Hepatocyte (in vitro differentiated cells): Measurements from ENCODE around the gene RHPN2.

Source experiments
- EZH2 ChIP-seq: fragments of 200-600 bp; sonication (generic); IDR thresholded peaks from 2 replicates; pipeline ENCODE4 v1.6.1; 2016; ENCODE audit warnings: antibody characterized with exemption, mild to moderate bottlenecking, borderline replicate concordance
- TF ChIP-seq, protein P1 (sequence below): fragments of 200-600 bp; sonication (generic); IDR thresholded peaks from 2 replicates; pipeline ENCODE4 v1.5.1; 2016; ENCODE audit warnings: antibody characterized with exemption, mild to moderate bottlenecking; ENCODE audit not compliant: poor library complexity

DNA sequence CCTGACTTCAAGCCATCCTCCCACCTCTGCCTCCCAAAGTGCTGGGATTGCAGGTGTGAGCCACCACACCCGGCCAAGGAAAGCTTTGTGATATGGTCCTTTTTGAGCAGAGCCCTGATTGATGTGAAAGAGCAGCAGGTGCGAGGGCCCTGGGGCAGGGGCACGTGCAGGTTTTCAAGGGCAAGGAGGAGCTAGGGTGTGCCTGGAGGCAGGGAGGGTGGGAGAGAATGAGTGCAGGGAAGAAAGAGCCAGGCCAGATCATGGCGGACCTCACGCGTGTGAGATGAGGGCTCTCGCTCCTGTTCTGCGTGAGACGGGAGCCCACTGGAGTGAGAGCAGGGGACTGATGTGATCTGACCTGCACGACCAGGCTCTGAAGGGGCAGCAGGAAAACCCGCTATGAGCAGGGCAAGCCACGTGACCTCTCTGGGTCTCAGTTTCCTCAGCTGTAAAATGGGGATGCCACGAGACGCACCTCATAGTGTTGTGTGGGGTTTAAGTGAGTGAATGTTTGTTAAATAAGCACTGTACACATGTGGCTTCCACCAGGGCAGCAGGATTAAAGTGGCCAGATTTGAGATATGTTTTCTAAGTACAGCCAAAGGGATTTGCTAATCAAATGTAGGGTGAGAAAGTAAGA is 66.9 kb downstream of the RHPN2 start:
- TF ChIP-seq, protein P1, sequence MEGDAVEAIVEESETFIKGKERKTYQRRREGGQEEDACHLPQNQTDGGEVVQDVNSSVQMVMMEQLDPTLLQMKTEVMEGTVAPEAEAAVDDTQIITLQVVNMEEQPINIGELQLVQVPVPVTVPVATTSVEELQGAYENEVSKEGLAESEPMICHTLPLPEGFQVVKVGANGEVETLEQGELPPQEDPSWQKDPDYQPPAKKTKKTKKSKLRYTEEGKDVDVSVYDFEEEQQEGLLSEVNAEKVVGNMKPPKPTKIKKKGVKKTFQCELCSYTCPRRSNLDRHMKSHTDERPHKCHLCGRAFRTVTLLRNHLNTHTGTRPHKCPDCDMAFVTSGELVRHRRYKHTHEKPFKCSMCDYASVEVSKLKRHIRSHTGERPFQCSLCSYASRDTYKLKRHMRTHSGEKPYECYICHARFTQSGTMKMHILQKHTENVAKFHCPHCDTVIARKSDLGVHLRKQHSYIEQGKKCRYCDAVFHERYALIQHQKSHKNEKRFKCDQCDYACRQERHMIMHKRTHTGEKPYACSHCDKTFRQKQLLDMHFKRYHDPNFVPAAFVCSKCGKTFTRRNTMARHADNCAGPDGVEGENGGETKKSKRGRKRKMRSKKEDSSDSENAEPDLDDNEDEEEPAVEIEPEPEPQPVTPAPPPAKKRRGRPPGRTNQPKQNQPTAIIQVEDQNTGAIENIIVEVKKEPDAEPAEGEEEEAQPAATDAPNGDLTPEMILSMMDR: no peak
- TF ChIP-seq EZH2: no peak
